VCaP (cell line): ENCODE measurements around the gene ZNF593.
A peak's percentile ranks its signal among the peaks of the same experiment; 100 is the strongest.

ENCODE experiments used
- H3K27ac ChIP-seq: fragments of 450-650 bp; 2 replicates; pipeline ENCODE4 v1.5.1; 2017
- TF ChIP-seq, protein P1 (sequence below): fragments of 450-650 bp; conservative IDR thresholded peaks from 2 replicates; pipeline ENCODE4 v1.5.1; 2017; ENCODE audit warnings: mild to moderate bottlenecking, moderate library complexity

ZNF593 gene

DNA sequence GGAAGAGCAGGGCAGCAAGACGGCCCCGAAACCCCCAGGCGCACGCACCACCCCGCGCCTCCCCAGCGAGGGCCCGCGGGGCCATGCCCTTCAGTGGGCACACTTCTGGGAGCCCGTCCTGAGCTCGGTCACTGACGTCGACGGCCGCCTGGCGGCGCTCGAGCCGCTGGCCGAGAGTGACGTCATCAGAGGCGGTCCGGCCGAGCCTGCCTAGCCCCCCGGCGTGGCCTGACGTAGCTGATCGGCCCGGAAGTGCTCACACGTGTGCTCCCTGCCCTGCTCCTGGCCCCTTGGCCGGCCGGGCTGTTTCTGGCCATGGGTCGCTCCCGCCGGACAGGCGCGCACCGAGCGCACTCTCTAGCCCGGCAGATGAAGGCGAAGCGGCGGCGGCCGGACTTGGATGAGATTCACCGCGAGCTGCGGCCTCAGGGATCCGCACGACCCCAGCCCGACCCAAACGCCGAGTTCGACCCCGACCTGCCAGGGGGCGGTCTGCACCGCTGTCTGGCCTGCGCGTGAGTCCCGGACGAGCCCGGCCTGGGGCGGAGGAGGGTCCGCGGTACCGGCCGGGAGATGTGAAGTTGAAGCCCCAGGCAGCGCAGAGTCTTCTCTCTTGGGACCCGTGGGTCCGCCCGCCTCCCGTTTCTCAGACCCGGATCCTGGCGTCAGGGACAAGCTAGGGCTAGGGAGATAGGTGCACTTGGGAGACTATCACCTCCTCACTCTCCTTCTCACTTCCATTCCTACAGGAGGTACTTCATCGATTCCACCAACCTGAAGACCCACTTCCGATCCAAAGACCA is at the start of gene ZNF593:
Gene ZNF593, plus strand, starts transcription at position 240 of the 803 bp plus-strand sequence. Its CDS starts 76 bp downstream, at position 316.
- H3K27ac ChIP-seq, result peak within 1 kb of the TSS; percentile 82
- TF ChIP-seq, protein P1, sequence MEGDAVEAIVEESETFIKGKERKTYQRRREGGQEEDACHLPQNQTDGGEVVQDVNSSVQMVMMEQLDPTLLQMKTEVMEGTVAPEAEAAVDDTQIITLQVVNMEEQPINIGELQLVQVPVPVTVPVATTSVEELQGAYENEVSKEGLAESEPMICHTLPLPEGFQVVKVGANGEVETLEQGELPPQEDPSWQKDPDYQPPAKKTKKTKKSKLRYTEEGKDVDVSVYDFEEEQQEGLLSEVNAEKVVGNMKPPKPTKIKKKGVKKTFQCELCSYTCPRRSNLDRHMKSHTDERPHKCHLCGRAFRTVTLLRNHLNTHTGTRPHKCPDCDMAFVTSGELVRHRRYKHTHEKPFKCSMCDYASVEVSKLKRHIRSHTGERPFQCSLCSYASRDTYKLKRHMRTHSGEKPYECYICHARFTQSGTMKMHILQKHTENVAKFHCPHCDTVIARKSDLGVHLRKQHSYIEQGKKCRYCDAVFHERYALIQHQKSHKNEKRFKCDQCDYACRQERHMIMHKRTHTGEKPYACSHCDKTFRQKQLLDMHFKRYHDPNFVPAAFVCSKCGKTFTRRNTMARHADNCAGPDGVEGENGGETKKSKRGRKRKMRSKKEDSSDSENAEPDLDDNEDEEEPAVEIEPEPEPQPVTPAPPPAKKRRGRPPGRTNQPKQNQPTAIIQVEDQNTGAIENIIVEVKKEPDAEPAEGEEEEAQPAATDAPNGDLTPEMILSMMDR, result peak; percentile 94

DNA sequence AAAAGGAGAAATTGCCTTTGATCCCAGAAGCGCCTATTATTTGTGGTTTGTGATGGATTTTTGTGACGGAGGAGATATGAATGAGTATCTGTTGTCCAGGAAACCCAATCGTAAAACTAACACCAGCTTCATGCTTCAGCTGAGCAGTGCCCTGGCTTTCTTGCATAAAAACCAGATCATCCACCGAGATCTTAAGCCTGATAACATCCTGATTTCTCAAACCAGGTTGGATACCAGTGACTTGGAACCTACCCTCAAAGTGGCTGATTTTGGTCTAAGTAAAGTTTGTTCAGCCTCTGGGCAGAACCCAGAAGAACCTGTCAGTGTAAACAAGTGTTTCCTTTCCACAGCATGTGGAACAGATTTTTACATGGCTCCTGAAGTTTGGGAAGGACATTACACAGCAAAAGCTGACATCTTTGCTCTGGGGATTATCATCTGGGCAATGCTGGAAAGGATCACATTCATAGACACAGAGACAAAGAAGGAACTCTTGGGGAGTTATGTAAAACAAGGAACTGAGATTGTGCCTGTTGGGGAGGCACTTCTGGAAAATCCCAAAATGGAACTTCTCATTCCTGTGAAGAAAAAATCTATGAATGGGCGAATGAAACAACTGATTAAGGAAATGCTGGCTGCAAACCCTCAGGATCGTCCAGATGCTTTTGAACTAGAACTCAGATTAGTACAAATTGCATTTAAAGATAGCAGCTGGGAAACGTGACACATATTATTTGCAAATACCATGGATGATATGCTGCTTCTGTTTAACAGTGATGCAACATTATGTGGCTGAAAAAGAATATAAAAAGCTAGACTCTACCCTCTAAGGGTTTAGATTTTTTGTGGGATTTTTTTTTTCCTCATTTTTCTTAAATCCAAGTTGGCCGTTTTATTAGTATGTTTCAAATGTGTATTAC is 47.6 kb upstream of the ZNF593 start:
- TF ChIP-seq, protein P1, result no peak

DNA sequence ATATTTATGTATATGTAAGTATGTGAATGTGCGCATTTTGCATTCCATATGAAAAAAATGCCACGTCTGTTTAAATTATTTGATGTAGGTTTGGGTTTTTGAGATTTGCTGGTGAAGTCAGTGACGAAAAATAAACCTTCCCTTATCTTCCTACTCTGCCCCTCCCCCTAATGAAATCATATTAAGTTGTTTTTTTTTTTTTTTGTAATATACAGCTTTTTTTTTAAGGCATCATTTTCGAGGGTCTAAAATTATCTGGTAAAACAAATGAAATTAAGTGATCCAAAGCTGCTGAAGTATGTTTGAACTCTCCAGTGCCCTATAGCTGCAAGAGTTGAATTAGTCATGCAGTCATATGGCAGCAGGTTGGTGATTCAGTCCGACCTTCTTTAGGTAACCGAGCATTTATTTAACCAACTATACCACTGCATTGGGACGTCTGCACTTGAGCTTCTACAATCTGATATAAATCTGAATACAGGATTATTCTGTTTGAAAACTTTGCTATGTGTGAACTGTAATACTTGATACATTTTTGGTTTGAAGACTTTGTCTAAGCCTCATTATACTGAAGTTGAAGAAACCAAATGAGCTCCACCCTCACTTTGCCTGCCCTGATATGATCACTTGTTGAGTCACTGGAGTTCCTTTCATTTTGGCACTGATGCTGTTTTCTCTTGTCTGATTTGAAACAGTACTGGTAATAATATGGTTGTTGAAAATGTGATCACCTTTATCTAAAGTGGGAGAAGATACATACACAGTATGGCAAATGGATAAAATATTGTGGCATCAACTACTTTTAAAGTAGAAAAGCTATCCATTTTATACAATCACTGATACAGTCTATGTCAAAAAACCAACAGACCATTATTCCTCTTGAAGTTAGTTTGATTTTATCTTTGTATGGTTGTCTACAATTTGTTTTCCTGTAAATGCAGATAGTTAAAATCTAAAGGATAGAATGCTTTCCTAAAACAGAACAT is 46.4 kb upstream of the ZNF593 start:
- H3K27ac ChIP-seq, result peak overlapping the region; percentile 73
- TF ChIP-seq, protein P1, result no peak

More for the DNA sequence above, 47.6 kb upstream of the ZNF593 start:
- H3K27ac ChIP-seq, result peak overlapping the region; percentile 73

DNA sequence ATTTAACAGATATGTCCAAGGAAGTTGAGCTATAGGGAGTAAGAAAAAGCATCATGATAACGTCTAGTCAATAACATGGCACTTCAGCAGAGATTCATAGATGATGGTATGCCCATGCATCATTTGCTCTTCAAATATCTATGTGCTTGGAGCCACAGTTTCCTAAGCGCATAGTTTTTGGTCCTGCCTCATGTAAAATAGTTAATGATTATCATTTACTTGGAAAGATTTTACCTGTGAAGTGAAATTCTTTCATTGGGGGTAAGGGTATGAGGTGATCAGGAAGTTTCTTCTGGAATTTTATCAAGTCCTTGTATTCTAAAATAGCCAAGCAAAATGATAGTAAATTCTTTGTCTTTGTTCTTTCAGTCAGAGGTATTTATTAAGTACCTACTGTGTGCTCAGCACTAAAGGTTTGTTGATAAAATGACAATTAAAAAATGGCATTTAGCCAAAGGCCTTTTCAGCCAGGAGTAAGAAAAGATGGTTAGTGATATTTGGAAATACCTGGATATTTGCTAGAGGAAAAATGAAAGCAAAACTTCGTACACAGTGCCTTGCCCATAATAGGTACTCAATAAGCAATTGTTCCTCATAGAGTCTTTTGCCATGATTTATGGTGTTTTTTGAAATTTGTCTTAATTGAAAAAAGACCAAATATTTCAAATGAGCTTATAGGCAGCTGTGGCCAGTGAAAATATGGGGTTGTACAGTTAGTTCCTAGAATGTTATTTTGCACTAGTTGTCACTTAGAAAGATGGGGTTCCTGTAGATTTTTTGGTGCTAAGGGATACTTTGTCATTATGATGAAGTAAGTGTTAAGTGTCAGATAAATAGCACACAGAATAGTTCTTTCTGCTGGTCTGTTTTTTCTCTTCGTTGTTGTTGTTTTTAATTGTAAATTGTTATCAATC is 45.0 kb upstream of the ZNF593 start:
- H3K27ac ChIP-seq, result no peak overlapping the region
- TF ChIP-seq, protein P1, result no peak

DNA sequence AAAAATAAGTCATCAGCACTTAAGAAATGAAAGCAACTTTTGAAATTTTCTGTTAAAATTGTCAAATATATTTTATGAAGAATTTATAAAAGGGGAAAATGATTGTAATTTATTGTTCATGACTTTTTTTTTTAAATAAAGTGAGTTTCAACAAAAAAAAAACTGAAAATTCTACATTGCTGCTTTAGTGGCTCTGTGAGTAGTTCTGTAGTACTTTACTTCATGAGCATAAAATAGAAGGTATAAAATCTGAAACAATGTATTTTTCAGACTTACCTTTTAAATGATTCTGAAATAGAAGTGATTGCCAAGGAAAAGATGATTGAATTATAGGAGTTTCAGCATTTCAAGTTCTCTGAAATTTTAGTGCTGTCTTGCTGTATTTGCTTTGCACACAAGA is 44.3 kb upstream of the ZNF593 start:
- TF ChIP-seq, protein P1, result no peak
- peak overlapping the region; percentile 56; the same call in 1 of the 2 replicates for H3K27ac ChIP-seq

DNA sequence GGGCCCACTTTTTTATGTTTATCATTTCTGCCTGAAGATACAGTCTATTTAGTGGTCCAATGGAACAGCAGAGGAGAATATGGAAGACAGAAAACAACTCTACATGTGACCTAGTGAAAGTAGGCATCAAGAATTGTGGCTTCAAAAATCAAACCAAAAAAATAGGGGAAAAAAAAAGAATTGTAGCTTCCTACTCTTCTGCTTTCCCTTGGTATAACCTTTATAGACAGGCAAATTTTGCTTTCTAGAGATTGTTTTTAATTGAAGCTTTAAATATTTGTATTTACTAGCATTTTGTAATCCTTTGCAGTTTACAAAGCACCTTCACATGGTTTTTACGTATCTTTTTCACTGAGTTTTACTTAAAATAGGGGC is 43.8 kb upstream of the ZNF593 start:
- TF ChIP-seq, protein P1, result no peak
- H3K27ac ChIP-seq, result peak overlapping the region; percentile 56
